GM12892 (cell line): ENCODE results near the gene PEX7.

Experiments used
- POLR2A ChIP-seq: IDR thresholded peaks from 2 replicates; pipeline ENCODE4 v1.6.1; 2011; ENCODE audit warnings: low read depth, low read length, control low read depth
- POLR2AphosphoS5 ChIP-seq: IDR thresholded peaks from 2 replicates; pipeline ENCODE4 v1.6.1; 2011; ENCODE audit warnings: low read depth, low read length, control low read depth

GRCh38 chr6:136811272-136811671, 11.1 kb upstream of the PEX7 start:
- TF ChIP-seq POLR2A (no peak), POLR2AphosphoS5 (no peak)
